Measurements from ENCODE around the gene COBL.

Gene COBL

GRCh38 chr7:51121931-51122425 lies 194.6 kb downstream of the COBL start:
- DNase-seq (ENCODE audit: low read depth in 2 of 2), result no peak

- DNase-seq (ENCODE audit: low read depth in 2 of 2), result no peak
Observed at GRCh38 chr7:51121036-51121790, 195.4 kb downstream of the COBL start.

- no peak for DNase-seq (ENCODE audit: low read depth in 2 of 2)
Observed at GRCh38 chr7:51118628-51119027, 198.0 kb downstream of the COBL start.

- DNase-seq (ENCODE audit: low read depth in 2 of 2), result no peak
Observed at GRCh38 chr7:51114501-51114900, 202.1 kb downstream of the COBL start.

GRCh38 chr7:51113962-51114361 lies 202.6 kb downstream of the COBL start:
- no peak for DNase-seq (ENCODE audit: low read depth in 2 of 2)

GRCh38 chr7:51113560-51113959 lies 203.0 kb downstream of the COBL start:
- DNase-seq (ENCODE audit: low read depth in 2 of 2), result no peak

- DNase-seq (ENCODE audit: low read depth in 2 of 2), result no peak
Observed at GRCh38 chr7:51111241-51111940, 205.2 kb downstream of the COBL start.

- no peak for DNase-seq (ENCODE audit: low read depth in 2 of 2)
Observed at GRCh38 chr7:51108134-51108533, 208.5 kb downstream of the COBL start.

- no peak for DNase-seq (ENCODE audit: low read depth in 2 of 2)
Observed at GRCh38 chr7:51104278-51104677, 212.3 kb downstream of the COBL start.

- DNase-seq (ENCODE audit: low read depth in 2 of 2), result no peak
Observed at GRCh38 chr7:51103718-51104117, 212.9 kb downstream of the COBL start.

- no peak for DNase-seq (ENCODE audit: low read depth in 2 of 2)
Observed at GRCh38 chr7:51102828-51103227, 213.8 kb downstream of the COBL start.

- no peak for DNase-seq (ENCODE audit: low read depth in 2 of 2)
Observed at GRCh38 chr7:51101111-51101757, 215.4 kb downstream of the COBL start.

- DNase-seq (ENCODE audit: low read depth in 2 of 2), result no peak
Observed at GRCh38 chr7:51090411-51090810, 226.2 kb downstream of the COBL start.

- DNase-seq (ENCODE audit: low read depth in 2 of 2), result no peak
Observed at GRCh38 chr7:51085034-51085692, 231.4 kb downstream of the COBL start.

- no peak for DNase-seq (ENCODE audit: low read depth in 2 of 2)
Observed at GRCh38 chr7:51084121-51084520, 232.5 kb downstream of the COBL start.

- no peak for DNase-seq (ENCODE audit: low read depth in 2 of 2)
Observed at GRCh38 chr7:51082940-51083533, 233.6 kb downstream of the COBL start.

- DNase-seq (ENCODE audit: low read depth in 2 of 2), result no peak
Observed at GRCh38 chr7:51082096-51082840, 234.3 kb downstream of the COBL start.

GRCh38 chr7:51081270-51081890 lies 235.2 kb downstream of the COBL start:
- no peak for DNase-seq (ENCODE audit: low read depth in 2 of 2)

GRCh38 chr7:51080622-51081269 lies 235.9 kb downstream of the COBL start:
- no peak for DNase-seq (ENCODE audit: low read depth in 2 of 2)

GRCh38 chr7:51080216-51080615 lies 236.4 kb downstream of the COBL start:
- no peak for DNase-seq (ENCODE audit: low read depth in 2 of 2)
